H7 (cell line): Measurements from ENCODE around the gene PPM1B. TPM values are rescaled to one million over a fixed set of nuclear protein-coding genes. Genes with fewer than 3 reads are reported as not detected.

ENCODE experiments used
- DNase-seq: peaks from one replicate; pipeline ENCODE4 v3.0.0; 2012
- H3K27me3 ChIP-seq: 2 replicates; pipeline ENCODE4 v1.6.0; 2011; ENCODE audit warnings: mild to moderate bottlenecking, low read length; ENCODE audit not compliant: control insufficient read depth, insufficient read depth
- H3K36me3 ChIP-seq: replicated peaks from 2 replicates; pipeline ENCODE4 v1.5.1; 2011; ENCODE audit warnings: low read length; ENCODE audit not compliant: control insufficient read depth, insufficient read depth
- H3K4me3 ChIP-seq: 2 replicates; pipeline ENCODE4 v1.5.1; 2011; ENCODE audit warnings: low read depth, mild to moderate bottlenecking, control low read depth, low read length, moderate library complexity; ENCODE audit not compliant: insufficient read depth
- total RNA-seq: library from RNA; depleted of rRNA; stranded (reverse); fragments of >200 nt; shearing (Covaris generic); gene quantifications from 2 replicates; pipeline ENCODE4 v1.2.3, GENCODE V29; 2014; rRNA removed

PPM1B gene
- total RNA-seq, 1 experiment from 2014 or later = 40.4 TPM

- no peaks in the 10 kb centered on the region for H3K36me3 ChIP-seq
- no peak overlapping the region for H3K4me3 ChIP-seq
- DNase-seq = no peak
- no peaks in the 10 kb centered on the region for H3K27me3 ChIP-seq
These were observed 102.6 kb downstream of the PPM1B start for GRCh38 chr2:44271296-44271695.

GRCh38 chr2:44273076-44273475, 104.4 kb downstream of the PPM1B start:
- no peak for DNase-seq
- H3K27me3 ChIP-seq = no peaks in the 10 kb centered on the region

DNA sequence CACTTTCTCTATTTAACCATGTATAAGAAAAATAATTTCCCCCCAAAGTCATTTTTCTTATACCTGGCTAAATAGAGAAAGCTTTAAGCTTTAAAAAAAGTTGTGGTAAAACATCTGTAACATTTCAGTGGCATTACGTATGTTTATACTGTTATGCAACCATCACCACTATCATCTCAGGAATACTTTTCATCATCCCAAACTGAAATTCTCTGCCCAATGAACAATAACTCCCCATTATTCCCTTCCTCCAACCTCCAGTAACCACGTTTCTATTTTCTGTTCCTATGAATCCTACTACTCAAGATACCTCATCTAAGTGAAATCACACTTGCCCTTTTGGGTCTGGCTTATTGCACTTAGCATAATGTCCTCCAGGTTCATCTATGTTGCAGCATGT, 104.9 kb downstream of the PPM1B start:
- H3K27me3 ChIP-seq = no peaks in the 10 kb centered on the region
- no peak for DNase-seq
- H3K36me3 ChIP-seq = no peaks in the 10 kb centered on the region
- H3K4me3 ChIP-seq = no peak overlapping the region

More at GRCh38 chr2:44273076-44273475, 104.4 kb downstream of the PPM1B start:
- H3K36me3 ChIP-seq = no peaks in the 10 kb centered on the region
- H3K4me3 ChIP-seq = no peak overlapping the region

DNA sequence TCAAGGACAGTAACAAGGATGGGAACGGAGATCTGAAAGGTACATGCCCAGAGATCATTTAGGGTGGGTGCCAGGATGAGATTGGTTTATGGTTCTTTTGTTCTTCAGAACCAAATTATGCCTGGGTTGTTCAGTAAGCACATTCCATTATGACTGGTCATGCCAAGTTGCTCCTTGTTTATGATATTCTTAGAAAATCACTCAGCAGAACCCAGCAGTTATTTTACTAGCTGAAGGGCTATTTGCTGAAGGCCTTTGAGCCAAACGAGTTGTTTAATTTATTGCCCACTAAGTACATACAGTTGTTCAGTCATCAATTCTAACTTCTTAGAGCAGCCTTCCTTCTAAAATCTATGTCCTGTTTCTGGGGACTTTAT, 107.2 kb downstream of the PPM1B start:
- Histone ChIP-seq H3K4me3 (no peak overlapping the region), H3K27me3 (no peaks in the 10 kb centered on the region), H3K36me3 (no peaks in the 10 kb centered on the region)
- DNase-seq = no peak

GRCh38 chr2:44277541-44277940, 108.9 kb downstream of the PPM1B start:
- Histone ChIP-seq H3K4me3 (no peak overlapping the region), H3K36me3 (no peaks in the 10 kb centered on the region), H3K27me3 (no peaks in the 10 kb centered on the region)
- DNase-seq = no peak

GRCh38 chr2:44280869-44281268, 112.2 kb downstream of the PPM1B start:
- DNase-seq = no peak
- no peaks in the 10 kb centered on the region for H3K36me3 ChIP-seq
- no peak overlapping the region for H3K4me3 ChIP-seq
- H3K27me3 ChIP-seq = no peaks in the 10 kb centered on the region

Other genes starting within 250 kb of the PPM1B start
- 92.9 and 125 TPM in 2 replicates for gene LRPPRC, start 172.9 kb upstream of the PPM1B start, total RNA-seq
- 0.04 TPM in 1 of 2 replicates, not detected in the other for gene SLC3A1, start 106.6 kb downstream of the PPM1B start, total RNA-seq
- 21.1 and 27.9 TPM in 2 replicates for gene PREPL, start 192.6 kb downstream of the PPM1B start, total RNA-seq
- gene CAMKMT, start 193.1 kb downstream of the PPM1B start, total RNA-seq = 17.4 and 19.6 TPM in 2 replicates